GM23248 (cell line): ENCODE data around the gene NRROS.

ENCODE experiments used
- EZH2 ChIP-seq: fragments of 200-600 bp; sonication (generic); IDR thresholded peaks from 2 replicates; pipeline ENCODE4 v1.6.1; 2018; ENCODE audit warnings: antibody characterized with exemption, mild to moderate bottlenecking; ENCODE audit not compliant: insufficient read depth, poor library complexity, severe bottlenecking
- EZH2phosphoT487 ChIP-seq: fragments of 200-600 bp; sonication (generic); IDR thresholded peaks from 2 replicates; pipeline ENCODE4 v1.6.1; 2018; ENCODE audit warnings: antibody characterized with exemption, moderate library complexity, mild to moderate bottlenecking, low read depth; ENCODE audit not compliant: insufficient read depth

DNA sequence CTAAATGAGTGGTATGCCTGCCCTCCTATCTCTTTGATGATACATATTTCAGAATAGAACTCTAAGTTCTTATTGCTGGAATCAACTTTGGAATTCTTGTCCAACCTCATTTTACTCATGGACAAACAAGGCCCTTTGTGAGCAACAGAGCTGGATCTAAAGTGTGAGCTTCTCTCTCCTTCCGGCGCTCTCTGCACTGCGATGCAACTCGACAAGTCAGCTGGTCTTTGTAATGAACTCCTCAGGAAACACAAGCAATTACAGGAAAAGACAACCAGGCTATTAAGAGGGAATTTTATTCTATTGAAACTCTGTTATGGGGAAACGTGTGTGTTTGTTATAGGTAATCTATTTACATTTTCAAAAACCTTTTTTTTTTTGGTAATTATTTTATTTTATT is 20.3 kb upstream of the NRROS start:
- TF ChIP-seq EZH2 (no peak), EZH2phosphoT487 (no peak)
